ENCODE results near the gene SETD7. TPM values are rescaled to one million over a fixed set of nuclear protein-coding genes. Genes with fewer than 3 reads are reported as not detected.

SETD7 gene
- total RNA-seq, 1 donor from 2014 or later: 11.9 TPM

DNA sequence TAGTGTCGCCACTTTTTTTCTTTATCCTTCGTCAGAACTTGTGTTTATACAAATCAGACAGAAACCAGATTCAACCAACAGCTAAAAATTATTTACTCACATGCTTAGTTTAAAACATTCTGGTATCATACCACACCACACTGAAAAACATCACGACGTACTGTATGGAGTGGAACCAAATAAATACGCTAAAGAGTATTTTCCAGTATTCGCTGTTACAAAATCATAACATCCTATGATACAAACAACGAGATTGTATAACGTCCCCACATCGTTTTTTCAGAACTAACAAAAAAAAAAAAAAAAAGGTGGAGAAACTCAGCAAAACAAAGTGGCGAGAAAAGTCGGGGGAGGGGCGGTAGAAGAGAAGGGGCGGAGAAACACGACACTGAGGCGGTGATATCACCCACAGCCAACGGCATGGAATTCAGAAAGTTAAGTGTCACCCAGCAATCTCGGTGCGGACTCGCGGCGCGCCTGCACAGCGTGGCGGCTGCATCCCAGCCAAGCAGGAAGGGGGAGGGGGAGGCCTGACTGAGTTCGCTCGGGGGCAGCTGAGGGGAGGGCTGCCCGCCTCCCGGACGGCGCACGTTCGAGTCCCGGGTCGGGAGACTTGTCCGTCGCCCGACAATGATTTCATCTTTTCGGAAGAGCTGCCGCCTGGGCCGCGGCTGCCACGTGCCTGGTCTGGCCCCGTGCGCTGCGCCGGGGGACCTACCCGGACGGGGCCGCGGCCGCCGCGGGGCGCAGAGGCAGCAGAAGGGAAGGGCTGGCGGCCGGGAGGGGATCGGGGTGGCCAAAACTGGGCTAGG is 920 bp downstream of the SETD7 start:
- Mint-ChIP-seq H3K27me3 (peaks cover 22% of the 10 kb centered on the region), H3K4me3 (ENCODE audit: low read depth) (peak overlapping the region; percentile 86)
- no peak for TF ChIP-seq CTCF (IDR thresholded peaks at IDR 0.05; ENCODE audit: unreplicated experiment)

DNA sequence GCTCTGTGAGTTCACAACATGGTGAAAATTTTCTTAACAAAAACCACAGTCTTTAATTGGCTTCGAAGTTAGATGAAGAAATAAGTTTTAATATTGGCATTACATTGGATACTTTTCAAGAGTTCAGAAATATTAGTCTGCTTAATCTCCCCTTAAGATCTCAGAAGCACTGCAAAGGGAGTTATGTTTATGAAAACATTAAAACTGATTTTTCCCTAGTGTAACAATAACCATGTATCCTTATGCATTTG is 1.5 kb downstream of the SETD7 start:
- Mint-ChIP-seq H3K4me3 (ENCODE audit: low read depth) (peak overlapping the region; percentile 86), H3K27me3 (peaks cover 22% of the 10 kb centered on the region), H3K4me1 (ENCODE audit: low read depth) (peaks cover 54% of the 10 kb centered on the region), H3K27ac (peak overlapping the region; percentile 97), H3K9me3 (ENCODE audit: low read depth) (no peaks in the 10 kb centered on the region), H3K36me3 (ENCODE audit: insufficient read depth) (no peaks in the 10 kb centered on the region)
- DNase-seq (ENCODE audit: low spot score, unreplicated experiment): no peak
- TF ChIP-seq CTCF (IDR thresholded peaks at IDR 0.05; ENCODE audit: unreplicated experiment): no peak

More for the DNA sequence above, 920 bp downstream of the SETD7 start:
- Mint-ChIP-seq H3K9me3 (ENCODE audit: low read depth) (no peaks in the 10 kb centered on the region), H3K27ac (peak overlapping the region; percentile 97), H3K36me3 (ENCODE audit: insufficient read depth) (no peaks in the 10 kb centered on the region), H3K4me1 (ENCODE audit: low read depth) (peaks cover 58% of the 10 kb centered on the region)
- peak; percentile 75 for DNase-seq (ENCODE audit: low spot score, unreplicated experiment)

DNA sequence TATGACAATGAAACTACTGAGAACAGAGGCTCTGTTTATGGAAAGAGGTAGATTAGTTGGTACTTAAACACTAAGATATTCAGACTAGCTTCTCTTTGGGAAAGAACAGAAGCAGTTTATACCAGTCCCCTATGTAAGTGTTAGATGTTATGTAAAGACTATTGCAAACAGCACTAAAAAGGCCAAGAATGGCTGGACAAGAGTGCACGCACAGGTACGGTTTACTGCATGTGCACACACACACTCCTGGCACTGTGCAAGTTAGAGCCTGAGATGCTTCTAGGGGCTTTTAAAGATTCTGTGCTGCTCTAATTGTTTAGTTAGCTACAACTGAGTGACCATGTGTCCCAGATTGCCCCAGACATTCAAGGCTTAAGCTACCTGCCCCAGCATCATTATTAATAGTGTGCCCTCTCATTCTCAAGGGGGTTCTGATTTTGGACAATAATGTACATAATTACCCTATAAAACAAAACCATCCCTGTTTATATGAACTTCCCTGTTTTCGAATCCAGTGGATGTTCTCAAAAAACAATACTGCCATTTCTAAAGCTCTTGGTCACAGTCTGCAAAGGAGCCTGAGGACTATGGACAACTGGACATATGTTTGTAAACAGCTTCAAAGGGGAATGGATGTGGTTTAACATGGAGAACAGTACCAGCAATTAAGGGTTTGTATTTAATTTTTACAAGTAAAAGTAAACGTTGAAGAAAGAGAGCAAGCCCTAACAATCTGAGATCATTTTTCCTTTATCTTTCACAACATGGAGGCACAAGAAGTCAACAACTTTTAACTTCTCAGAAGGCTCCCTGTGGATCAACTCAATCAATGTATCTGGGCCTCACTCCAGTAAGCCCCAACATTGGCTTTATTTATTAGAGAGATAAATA is 2.0 kb downstream of the SETD7 start:
- no peak for DNase-seq (ENCODE audit: low spot score, unreplicated experiment)
- H3K27me3 Mint-ChIP-seq: peaks cover 20% of the 10 kb centered on the region
- peak overlapping the region; percentile 86 for H3K4me3 Mint-ChIP-seq (ENCODE audit: low read depth)
- peaks cover 48% of the 10 kb centered on the region for H3K4me1 Mint-ChIP-seq (ENCODE audit: low read depth)
- H3K9me3 Mint-ChIP-seq (ENCODE audit: low read depth): no peaks in the 10 kb centered on the region
- H3K27ac Mint-ChIP-seq: peak overlapping the region; percentile 97
- H3K36me3 Mint-ChIP-seq (ENCODE audit: insufficient read depth): no peaks in the 10 kb centered on the region
- TF ChIP-seq CTCF (IDR thresholded peaks at IDR 0.05; ENCODE audit: unreplicated experiment): no peak

DNA sequence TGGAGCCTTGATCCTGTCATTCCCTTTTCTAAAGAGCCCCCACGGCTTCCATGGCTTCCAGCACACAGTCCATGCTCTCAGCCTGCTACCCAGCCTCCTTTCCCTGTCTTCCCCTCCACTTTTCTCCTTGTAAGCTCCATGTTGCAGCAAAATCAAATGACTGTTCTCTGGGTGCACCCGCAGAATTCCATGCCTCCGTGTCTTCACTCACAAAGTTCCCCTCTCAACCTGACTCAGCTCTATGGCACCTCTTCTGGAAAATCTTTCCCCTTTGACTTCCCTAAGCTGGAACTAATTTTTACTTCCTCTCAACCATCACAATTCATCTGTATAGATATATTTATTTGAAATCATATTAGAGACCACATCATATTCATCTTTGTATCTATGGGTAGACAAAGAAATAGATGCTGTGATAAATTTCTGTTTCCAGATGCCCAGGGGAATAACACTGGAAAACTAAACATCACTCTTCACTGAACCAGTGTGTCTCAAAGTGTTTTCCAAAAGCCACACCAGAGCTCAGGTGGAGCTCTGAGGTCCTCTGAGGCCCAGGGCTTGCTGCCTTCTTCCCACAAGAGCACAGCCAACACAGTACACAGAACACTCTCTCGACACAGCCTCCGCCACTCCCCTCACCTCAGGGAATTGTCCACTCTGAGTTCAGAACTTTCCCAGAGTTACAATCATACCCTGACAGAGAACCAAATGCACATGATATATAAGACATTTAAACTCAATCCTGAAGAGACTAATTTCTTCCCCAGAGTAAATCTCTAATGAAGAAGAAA is 3.3 kb downstream of the SETD7 start:
- DNase-seq (ENCODE audit: low spot score, unreplicated experiment): no peak
- no peak overlapping the region for H3K4me3 Mint-ChIP-seq (ENCODE audit: low read depth)
- peaks cover 37% of the 10 kb centered on the region for H3K4me1 Mint-ChIP-seq (ENCODE audit: low read depth)
- no peaks in the 10 kb centered on the region for H3K9me3 Mint-ChIP-seq (ENCODE audit: low read depth)
- peaks cover 8% of the 10 kb centered on the region for H3K27me3 Mint-ChIP-seq
- no peak for TF ChIP-seq CTCF (IDR thresholded peaks at IDR 0.05; ENCODE audit: unreplicated experiment)
- no peaks in the 10 kb centered on the region for H3K36me3 Mint-ChIP-seq (ENCODE audit: insufficient read depth)
- H3K27ac Mint-ChIP-seq: no peak overlapping the region
